ENCODE results near the gene USP11.

Gene USP11

DNA sequence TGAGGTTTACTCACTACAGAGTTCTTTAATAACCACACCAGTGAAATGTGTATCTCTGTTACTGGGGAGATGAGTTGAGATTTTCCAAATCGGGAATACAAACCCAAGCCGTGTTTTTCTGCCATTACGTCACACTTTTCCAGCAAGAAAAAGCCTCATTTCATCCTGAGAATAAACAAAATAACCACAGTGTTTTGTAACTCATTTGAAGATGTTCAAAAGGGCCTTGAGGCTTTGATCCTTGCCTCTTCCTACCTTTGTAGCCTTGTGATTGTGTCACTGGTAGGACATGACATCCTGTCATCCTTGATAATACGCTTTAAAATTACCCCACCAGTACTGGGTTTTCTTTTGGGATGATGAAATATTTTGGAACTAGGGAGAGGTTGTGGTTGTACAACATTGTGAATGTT, 2.9 kb downstream of the USP11 start:
- TF ChIP-seq, protein P1, sequence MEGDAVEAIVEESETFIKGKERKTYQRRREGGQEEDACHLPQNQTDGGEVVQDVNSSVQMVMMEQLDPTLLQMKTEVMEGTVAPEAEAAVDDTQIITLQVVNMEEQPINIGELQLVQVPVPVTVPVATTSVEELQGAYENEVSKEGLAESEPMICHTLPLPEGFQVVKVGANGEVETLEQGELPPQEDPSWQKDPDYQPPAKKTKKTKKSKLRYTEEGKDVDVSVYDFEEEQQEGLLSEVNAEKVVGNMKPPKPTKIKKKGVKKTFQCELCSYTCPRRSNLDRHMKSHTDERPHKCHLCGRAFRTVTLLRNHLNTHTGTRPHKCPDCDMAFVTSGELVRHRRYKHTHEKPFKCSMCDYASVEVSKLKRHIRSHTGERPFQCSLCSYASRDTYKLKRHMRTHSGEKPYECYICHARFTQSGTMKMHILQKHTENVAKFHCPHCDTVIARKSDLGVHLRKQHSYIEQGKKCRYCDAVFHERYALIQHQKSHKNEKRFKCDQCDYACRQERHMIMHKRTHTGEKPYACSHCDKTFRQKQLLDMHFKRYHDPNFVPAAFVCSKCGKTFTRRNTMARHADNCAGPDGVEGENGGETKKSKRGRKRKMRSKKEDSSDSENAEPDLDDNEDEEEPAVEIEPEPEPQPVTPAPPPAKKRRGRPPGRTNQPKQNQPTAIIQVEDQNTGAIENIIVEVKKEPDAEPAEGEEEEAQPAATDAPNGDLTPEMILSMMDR (IDR thresholded peaks at IDR 0.05; ENCODE audit: insufficient read depth, low read depth, low read length, missing control alignments): no peak
- DNase-seq (ENCODE audit: low read depth): no peak

DNA sequence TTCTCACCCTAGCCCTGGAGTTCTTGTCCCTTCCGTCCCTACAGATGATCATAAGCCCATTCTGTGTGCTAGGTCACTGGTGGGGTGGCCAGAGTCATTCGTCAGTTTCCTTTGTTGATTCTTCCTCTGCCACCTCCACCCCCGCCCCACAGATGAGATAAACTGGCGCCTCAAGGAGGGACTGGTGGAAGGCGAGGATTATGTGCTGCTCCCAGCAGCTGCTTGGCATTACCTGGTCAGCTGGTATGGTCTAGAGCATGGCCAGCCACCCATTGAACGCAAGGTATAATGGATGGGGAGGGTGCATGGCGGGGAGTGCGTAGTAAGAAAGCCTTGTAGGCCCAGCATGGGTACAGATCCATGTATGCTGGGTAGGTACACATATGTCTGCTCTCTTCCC, 6.4 kb downstream of the USP11 start:
- H3K4me3 ChIP-seq (ENCODE audit: low read length): no peak overlapping the region
- DNase-seq (ENCODE audit: low read depth): no peak
- TF ChIP-seq, protein P1 (IDR thresholded peaks at IDR 0.05; ENCODE audit: insufficient read depth, low read depth, low read length, missing control alignments): no peak

More for the DNA sequence above, 2.9 kb downstream of the USP11 start:
- no peak overlapping the region for H3K4me3 ChIP-seq (ENCODE audit: low read length)

DNA sequence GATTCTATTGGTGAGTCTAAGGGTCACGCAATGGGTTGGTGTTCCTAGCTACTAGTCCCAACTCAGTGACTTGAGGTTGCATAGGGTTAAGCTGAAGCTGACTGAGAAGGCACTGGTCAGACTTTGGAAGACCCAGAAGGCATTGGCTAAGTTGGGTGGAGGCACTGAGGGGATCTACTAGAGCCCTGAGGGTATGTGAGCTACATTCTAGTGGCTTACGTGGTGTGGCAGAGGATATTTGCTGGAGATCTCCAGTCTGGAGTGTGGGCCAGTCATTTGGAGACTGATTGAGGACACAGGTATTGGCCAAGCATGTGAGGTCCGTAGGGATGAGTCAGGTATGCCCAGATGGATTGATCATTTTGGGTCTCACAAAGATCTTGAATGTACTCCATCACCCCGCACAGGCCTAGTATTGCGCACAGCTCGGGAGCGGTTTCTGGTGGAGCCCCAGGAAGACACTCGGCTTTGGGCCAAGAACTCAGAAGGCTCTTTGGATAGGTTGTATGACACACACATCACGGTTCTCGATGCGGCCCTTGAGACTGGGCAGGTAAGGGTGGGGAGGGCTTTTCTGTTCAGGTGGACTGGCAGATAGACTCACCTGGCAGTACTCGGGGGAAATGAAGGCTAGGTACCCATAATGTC, 7.2 kb downstream of the USP11 start:
- DNase-seq (ENCODE audit: low read depth): no peak
- TF ChIP-seq, protein P1 (IDR thresholded peaks at IDR 0.05; ENCODE audit: insufficient read depth, low read depth, low read length, missing control alignments): no peak
- H3K4me3 ChIP-seq (ENCODE audit: low read length): no peak overlapping the region

DNA sequence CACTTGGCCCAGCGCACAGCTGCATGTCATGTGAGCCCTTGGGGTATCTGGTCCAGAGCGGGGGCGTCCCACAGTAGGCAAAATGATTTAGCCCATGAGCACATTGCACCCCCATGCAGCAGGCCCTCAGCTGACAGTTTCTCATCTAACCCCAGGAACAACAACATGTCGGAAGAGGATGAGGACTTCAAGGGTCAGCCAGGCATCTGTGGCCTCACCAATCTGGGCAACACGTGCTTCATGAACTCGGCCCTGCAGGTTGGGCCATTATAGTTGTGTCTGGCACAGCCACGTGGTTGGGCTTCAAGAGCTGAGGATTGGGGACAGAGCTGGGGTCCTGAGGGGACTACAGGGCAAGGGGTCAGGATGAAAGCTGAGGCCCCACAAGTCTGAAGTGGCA, 7.8 kb downstream of the USP11 start:
- H3K4me3 ChIP-seq (ENCODE audit: low read length): no peak overlapping the region
- no peak for DNase-seq (ENCODE audit: low read depth)
- TF ChIP-seq, protein P1 (IDR thresholded peaks at IDR 0.05; ENCODE audit: insufficient read depth, low read depth, low read length, missing control alignments): no peak

DNA sequence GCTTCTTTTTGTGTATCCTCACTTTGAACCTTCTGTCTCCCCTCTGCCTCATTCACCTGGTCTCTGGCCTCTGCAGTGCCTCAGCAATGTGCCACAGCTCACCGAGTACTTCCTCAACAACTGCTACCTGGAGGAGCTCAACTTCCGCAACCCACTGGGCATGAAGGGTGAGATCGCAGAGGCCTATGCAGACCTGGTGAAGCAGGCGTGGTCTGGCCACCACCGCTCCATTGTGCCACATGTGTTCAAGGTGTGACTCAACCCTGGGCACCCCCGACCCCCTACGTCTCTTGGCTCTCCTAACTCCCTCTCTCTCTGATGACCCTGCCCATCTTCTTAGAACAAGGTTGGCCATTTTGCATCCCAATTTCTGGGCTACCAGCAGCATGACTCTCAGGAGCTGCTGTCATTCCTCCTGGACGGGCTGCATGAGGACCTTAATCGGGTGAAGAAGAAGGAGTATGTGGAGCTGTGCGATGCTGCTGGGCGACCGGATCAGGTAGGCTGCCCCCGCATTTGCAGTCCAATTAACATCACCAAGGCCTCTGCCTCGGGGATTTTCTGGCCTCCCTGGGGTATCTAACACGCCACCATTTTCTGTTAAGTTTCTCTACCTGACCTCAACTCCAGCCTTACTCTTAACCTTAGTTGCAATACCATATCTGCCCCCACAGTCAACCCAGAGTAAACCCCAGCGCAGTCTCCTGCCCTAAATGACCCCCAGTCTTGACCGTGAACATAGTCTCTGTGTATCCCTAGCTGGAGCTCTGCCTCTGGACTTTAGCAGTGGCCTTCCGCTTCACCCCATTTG, 8.6 kb downstream of the USP11 start:
- no peak overlapping the region for H3K4me3 ChIP-seq (ENCODE audit: low read length)
- TF ChIP-seq, protein P1 (IDR thresholded peaks at IDR 0.05; ENCODE audit: insufficient read depth, low read depth, low read length, missing control alignments): no peak
- DNase-seq (ENCODE audit: low read depth): no peak

DNA sequence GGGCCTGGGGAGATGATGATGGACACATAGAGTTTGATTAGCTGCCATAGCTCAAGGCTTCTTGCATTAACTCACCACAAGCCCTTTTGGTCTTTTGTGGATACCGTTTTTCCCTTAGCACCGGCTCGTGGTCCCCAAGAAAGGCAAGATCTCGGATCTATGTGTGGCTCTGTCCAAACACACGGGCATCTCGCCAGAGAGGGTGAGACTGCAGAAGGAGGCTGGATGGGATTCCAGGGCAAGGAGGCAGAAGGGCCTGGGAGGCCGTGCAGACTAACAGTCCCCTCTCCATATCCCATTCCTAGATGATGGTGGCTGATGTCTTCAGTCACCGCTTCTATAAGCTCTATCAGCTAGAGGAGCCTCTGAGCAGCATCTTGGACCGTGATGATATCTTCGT, 9.5 kb downstream of the USP11 start:
- DNase-seq (ENCODE audit: low read depth): no peak
- TF ChIP-seq, protein P1 (IDR thresholded peaks at IDR 0.05; ENCODE audit: insufficient read depth, low read depth, low read length, missing control alignments): no peak
- H3K4me3 ChIP-seq (ENCODE audit: low read length): no peak overlapping the region

Measured in epithelial cell of esophagus (primary cell).